COR-L47 (cell line): Measurements from ENCODE around the gene LATS1.
"Not testable (repeated sequence)": the region's sequence is repeated elsewhere in the genome, so short reads cannot be mapped to it uniquely, and the experiment has no call there.

Experiments used
- DNase-seq: peaks from one replicate; lab custom pipeline; 2025; lab: John Stamatoyannopoulos, UW

The LATS1 gene

DNA sequence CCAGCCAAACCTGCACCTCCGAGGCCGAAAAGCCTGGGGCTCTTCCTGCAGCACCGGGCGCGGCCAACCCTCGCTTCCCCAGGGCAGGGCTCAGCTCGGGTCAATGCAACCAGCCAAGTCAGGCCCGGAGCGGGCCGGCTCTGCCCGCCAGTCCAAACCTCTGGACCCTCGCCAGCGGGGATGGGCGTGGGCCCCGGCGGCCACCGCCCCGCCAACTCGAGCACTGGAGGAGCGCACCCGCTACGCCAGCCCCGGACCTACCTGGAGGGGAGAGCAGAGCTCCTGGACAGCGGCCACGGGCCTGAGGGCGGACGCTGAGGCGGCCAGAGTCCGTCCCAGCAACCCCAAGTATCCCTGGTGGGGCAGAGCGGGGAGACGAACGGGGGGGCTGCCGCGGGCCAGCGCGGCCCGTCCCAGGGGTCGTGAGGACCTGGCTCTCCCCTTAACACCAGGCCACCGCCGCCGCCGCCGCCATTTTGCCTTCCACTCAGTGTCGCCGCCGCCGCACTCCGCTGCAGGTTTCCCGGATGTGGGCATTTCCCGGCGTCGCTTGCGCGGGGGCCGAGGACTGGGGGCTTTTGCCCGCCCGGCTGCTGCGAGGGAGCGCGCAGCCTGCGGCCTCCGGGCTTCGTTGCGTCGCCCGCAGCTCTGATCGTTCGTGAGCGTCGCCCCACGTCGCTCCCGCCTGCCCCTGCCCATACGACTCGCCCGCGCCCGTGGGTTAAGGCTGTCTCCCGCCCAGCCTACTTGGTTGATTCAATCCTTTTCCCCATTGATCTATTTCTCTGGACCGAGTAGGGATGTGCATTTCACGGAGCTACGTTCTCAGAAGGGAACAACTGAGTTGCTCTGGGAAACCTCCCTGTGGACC lies at the start of gene LATS1:
TSS of gene LATS1 (minus strand) at position 514 of the 871 bp plus-strand sequence. CDS start 15,975 bp downstream, outside the sequence.
- peak; percentile 68 for DNase-seq

DNA sequence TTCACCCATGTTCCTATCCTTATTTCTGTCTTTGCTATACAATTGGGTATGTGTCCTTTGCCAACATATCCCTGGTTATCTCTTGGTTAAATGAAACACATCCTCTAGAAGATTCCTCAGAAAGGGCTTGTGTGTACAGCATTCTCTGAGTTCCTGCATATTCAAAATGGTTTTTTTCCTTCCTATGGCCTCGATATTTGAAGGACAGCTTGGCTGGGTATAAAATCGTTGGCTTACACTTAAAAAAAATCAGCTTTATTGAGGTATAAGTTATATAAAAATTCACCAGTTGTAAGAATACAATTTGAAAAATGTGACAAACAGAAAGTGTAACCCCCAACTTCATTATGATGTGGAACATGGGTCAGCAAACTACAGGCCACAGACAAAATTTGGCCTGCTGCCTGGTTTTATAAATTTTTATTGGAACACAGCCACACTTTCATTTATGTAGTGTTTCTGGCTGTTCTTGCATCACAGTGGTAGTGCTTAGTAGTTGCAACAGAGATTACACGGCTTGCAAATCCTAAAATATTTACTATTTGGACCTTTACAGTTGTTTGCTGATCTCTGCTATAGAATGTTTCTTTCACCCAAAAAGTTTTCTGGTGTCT lies 48.4 kb upstream of the LATS1 start:
- DNase-seq = no peak

DNA sequence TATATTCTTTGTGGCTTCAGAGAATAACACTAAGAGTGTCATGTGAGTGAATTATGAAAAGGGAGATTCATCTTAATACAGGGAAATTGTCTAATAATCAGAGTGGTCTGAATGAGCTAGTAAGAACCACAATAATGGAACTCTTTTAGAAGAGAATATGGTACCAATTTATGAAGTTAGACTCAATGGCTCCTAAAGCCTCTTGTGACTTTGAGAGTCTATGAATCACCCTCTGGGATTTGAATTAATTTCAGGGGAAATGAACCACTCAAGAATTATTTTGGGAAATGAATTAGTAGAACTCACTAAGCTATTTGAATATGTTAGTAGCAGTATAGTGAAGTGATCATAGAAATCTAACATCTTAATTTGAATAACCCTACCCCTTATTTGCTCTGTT lies 46.0 kb upstream of the LATS1 start:
- DNase-seq = no peak

DNA sequence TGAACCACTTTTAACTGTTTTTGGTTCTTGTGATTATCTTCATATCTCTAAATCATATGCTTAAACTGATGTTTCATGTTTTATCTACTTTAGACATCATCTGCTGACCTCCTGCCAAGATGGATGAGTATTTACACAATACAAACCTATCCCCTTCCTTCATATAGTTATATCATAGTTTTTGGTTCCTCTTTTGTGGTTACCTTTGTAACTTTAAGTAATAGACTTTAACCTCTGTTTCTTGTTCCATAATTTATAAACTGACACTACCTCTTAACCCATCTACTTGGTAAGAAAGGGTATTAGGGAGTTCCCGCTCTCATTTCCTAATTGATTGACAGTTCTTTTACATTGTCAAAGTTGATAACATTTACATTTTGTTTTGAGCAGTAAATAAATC lies 43.5 kb upstream of the LATS1 start:
- DNase-seq = no peak

DNA sequence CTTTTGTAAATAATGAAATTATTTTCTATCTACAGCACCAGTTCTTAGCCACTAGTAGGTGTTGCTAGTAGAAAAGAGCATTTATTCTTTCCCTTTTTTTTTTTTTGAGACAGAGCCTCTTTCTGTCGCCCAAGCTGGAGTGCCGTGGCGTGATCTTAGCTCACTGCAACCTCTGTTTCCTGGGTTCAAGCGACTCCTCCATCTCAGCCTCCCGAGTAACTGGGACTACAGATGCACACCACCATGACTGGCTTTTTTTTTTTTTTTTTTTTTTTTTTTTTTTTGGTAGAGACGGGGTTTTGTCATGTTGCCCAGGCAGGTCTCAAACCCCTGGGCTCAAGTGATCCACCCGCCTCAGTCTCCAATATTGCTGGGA lies 38.3 kb upstream of the LATS1 start:
- no peak for DNase-seq

DNA sequence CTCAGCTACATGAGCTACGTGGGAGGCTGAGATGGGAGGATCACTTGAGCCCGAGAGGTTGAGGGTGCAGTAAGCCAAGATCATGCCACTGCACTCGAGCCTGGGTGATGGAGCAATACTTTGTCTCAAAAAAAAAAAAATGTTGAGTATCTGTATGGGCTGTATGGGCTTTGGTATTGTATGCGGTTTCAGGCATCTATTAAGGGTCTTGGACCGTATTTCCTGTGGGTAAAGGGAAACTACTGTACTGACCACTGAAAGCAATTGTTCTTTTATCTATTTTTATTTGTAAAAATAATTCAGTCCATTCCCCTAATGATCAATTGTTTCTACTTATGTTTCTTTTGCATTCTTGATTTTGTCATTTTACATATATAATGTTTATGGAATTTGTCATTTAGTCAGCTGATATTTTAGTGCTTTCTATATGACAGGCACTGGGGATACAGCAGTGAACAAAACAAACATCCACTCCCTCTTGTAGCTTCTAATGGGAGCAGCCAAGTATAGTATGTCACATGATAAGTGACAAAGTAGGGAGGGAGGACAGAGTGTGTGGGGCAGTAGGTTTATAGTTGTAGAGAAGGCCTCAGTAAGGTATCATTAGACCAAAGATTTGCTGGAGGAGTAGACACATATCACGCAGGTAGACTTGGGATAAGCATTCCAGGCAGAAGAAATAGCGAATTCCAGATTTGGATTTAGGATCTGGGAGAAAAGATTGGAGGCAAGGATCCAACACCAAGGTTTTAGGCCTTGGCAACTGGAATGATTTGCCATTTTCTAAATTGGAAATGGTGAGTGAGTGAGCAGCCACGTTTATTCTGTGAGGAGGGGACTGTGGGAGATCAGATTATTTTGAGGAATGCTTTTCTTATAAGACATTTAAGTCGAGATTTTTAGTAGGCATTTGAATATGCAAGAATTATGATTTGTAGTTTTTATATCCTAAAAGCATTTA lies 37.7 kb upstream of the LATS1 start:
- no peak for DNase-seq

DNA sequence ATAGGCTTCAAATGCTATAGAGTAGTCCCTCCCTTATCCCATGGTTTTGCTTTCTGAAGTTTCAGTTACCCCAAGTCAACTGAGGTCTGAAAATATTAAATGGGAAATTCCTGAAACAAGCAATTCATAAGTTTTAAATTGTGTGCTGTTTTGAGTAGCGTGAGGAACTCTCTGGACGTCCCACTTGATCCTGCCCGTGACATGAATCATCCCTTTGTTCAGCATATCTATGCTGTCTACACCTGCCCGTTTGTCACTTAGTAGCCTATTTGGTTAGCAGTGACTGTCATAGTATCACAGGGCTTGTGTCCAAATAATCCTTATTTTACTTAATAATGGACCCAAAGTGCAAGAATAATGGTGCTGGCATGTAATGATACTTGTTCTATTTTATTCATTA lies 36.6 kb upstream of the LATS1 start:
- no peak for DNase-seq

DNA sequence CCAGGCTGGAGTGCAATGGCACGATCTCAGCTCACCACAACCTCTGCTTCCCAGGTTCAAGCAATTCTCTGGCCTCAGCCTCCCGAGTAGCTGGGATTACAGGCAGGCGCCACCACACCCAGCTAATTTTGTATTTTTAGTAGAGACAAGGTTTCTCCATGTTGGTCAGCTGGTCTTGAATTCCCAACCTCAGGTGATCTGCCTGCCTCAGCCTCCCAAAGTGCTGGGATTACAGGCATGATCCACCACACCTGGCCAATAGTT lies 35.4 kb upstream of the LATS1 start:
- not testable (repeated sequence) for DNase-seq

DNA sequence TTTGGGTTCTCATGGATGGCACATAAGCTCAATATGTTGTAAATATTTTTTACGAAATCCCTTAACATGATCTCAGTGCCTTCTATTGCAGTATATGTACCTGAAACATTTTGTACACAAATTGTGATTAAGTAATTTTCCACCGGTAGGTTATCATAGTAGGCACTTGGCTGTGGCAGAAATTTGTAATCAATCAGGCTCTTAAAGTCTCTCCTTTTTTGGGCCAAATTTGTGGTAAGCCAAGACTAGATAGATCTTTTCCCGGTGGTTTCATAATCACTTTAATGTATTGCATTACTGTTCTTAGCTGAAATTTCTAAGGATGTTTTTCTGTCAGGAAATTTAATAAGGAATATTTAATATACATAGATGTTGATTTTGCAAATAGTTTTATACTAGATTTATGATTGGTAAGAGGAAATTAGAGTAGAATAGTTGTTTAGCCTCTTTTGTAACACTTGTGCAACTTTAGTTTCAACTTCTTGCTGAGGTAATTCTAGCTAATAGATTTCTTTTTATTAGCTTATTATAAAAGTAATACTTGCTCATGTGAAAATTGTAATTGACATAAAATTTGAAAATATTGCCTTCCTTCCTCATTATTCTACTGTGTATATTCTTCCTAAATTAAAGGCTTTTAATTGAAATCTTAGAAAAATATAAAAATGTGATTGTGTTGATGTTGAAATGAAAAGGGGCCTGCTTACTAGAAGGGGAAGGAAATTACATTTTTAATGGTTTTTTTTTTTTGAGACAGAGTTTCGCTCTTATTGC lies 34.9 kb upstream of the LATS1 start:
- no peak for DNase-seq

DNA sequence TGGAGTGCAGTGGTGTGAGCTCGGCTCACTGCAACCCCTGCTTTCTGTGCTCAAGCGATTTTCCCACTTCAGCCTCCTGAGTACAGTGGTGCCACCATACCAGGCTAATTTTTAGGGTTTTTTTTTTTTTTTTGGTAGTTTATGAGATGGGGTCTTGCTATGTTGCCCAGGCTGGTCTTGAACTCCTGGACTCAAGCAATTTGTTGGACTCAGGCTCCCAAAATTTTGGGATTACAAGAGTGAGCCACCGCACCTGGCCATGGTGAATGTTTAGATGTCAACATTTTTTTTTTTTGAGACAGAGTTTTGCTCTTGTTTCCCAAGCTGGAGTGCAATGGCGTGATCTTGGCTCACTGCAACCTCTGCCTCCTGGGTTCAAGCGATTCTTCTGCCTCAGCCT lies 34.0 kb upstream of the LATS1 start:
- not testable (repeated sequence) for DNase-seq

DNA sequence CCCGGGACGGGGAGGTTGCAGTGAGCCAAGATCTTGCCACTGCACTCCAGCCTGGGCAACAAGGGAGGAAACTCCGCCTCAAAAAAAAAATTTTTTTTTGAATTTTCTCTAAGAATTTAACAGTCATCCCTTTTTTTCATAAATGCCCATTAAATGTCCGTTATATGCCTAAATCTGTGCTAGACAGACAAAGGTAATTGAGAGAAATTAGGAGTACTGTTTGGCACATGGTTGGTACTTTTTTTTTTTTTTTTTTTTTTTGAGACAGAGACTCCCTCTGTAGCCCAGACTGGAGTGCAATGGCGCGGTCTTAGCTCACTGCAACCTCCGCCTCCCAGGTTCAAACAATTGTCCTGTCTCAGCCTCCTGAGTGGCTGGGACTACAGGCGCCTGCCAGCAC lies 33.3 kb upstream of the LATS1 start:
- DNase-seq = no peak

DNA sequence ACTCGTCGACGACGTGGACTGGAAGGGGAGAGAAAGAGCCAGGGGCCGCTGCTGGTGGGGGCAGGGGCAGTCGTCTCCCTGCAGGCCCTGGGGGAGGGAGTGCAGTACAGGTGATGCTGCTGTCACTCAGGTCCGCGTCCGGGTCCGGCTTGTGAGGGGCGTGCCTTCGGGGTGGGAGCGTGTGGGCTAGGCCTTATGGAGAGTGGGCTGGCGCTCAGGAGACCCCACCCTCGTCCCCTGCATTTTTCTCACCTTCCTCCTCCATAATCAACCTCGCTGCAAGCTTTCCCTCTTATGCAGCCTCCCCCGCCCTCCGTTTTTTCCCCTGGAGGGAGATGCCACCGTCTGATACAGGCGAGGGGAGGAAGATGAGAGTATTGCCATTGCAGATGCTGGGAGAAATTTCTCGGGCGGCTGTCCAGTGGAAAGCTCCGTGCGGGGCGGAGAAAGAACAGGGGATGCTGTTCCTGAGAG lies 32.3 kb upstream of the LATS1 start:
- DNase-seq = peak; percentile 35

DNA sequence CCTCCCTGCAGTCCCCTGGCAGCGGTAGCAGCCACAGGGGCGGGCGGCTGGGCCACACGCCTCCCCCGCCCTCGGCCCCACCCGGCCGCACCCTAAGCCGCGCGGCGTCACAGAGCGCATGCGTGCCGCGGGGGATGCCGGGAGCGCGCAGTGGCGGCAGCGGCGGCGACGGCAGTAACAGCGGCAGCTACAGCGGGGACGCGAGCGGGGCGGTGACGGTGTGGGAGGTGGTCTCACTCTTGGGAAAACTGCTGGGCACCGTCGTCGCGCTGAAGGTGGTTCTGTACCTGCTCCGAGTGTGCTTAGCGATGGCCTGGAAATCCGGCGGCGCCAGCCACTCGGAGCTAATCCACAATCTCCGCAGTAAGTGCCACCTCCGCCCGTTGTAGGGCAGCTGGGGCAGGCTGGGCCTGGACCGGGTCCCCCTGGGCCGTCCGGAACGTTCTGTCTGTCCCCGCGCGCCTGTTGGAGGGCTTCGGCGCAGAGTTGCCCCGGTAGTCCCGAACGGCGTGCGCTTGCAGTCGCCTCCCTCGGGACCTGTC lies 31.8 kb upstream of the LATS1 start, which contains the start of gene PCMT1:
TSS of gene PCMT1 (plus strand) at position 148 of the 542 bp plus-strand sequence. CDS start at position 309, 161 bp downstream.
- peak; percentile 74 for DNase-seq

DNA sequence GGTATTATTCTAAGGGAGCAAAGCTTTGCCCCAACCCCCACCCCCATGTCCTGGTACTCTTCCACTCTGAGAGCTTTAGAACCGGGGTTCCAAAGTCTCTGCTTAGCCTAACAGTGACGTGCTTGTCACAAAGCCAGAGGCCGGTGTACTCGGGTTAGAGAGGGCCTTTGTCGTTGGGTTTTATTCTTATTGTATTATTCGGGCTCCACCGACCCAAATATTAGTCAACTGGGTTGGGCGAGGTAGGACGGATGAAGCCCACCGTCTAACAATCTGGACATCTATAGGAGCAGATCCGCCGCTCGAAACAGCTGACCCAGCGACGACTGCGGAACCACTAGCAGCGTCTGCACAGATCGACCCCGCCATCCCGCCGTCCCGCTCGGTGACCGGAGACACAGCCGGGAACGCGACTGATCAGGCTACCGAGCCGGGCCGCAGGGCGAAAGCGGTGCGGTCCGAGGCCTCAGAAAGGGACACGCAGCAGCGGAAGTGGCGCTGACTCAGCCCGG lies 31.2 kb upstream of the LATS1 start:
- not testable (repeated sequence) for DNase-seq

DNA sequence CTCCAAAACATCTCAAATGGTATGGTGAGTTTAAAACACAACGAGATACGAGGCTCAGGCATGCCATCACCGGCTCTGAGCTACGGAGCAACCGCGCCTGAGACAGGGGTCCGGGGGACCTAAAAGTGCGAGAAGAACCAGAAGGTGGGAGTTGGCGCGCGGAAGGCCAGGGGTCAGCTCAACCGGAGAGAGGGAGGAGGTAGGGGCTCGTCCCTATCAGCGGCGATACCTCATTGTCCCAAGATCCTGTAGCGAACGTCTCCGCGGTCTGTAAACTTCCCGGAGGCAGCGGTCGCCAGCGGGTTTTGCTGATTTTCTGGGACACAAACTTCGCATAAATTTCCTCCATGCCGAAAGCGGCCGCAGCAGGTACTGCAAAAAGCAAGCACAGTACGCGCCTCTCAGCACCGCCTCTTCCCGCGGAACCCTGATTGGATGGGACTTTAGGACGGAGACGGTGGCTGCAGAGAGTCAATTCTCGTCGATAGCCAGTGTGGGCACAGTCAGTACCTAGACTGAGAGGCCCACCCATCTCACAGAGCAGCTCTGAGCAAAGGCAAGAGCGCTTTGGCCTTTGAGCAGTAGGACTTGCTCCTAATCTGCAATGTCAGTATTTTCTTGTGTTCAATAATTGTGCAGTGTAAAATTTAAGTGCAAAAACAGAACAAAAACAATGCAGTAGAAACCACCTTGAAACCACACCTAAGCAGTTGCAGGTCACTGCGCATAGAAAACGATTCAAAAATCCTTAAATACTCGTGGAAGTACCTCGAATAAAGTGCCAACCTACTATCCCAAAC lies 28.4 kb upstream of the LATS1 start, which contains the start of gene NUP43:
TSS of gene NUP43 (minus strand) at position 383 of the 800 bp plus-strand sequence. CDS start at position 349, 34 bp downstream.
- peak; percentile 80 for DNase-seq

DNA sequence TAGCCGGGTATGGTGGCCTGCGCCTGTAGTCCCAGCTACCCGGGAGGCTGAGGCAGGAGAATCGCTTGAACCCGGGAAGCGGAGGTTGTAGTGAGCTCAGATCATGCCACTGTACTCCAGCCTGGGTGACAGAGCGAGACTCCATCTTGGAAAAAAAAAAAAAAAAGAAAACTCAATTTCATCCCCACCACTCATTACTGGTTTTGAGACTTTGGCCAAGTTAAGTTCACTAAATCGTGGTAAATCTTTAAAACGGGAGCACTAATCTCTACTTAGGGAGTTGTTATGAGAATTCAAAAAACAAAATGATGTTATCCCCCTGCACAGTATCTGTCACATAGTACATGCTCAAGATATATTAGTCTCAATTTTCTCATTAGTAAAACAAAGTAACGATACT lies 27.4 kb upstream of the LATS1 start:
- not testable (repeated sequence) for DNase-seq

DNA sequence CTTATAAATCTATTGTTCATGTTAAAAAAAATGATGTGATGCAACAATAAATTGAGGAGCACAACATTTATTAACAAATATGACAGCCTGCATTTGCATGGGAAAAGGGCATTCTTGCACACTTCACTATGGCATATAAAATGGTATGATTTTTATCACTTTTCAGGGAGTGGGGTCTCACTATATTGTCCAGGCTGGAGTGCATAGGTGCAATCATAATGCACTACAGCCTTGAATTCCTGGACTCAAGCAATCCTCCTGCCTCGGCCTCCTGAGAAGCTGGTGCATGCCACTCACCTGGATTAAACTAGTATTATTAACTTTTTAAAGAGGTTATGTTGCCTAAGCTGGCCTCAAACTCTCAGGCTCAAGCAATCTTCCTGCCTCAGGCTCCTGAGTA lies 17.0 kb upstream of the LATS1 start:
- no peak for DNase-seq

DNA sequence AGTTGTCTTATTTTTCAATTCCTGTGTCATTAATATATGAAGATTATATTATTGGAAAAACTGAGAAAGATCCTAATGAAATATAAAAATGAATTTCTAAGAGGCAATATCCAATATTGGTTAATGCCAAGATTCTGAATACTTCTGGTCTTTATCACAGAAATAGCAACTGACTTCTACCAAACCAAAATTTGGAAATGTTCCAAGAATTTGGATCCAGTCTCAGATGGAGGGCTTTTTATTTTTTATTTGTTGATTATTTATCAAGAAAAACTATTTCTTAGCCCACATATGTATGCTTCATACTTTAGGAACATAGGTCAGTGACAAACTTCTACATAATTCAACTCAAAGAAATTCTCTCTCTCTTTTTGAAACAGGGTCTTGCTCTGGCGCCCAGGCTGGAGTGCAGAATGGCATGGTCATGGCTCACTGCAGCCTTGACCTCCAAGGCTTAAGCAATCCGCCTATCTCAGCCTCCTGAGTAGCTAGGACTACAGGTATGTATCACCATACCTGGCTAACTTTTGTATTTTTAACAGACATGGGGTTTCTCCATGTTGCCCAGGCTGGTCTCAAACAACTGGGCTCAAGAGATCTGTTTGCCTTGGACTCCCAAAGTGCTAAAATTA lies 15.3 kb upstream of the LATS1 start:
- DNase-seq = no peak

DNA sequence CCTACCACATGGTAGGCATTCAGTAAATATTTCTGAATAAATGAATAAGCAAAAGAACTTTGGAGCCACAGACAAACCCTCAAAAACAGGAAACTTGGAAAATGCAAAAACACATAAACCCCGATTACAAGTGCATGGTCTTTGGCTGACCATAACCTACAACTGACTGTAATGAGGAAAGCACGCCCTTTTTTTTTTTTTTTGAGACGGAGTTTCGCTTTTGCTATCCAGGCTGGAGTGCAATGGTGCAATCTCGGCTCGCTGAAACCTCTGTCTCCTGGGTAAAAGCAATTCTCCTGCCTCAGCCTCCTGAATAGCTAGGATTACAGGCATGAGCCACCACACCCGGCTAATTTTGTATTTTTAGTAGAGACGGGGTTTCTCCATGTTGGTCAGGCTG lies 11.9 kb upstream of the LATS1 start:
- no peak for DNase-seq
